ENCODE measurements around the gene AWAT2.

DNA sequence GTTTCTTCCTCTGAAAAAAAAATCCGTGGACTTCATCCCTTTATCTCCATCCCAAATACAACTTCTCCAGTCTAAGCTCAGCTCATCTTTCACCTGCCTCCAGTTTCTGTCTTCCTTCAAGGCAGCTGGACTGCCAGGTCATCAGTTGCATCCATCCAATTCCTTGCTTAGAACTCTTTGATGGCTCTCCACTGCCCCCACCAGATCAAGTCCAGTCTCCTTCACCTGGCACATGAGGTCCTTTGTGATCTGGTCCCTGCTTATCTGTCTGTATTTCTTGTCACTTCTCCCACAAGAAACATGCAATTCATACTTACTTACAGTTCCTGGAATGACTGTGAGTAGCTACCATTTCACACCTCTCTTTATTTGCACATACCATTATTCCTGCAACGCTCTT lies 46.3 kb upstream of the AWAT2 start:
- TF ChIP-seq BCL11A (tag by site-specific recombination; IDR thresholded peaks at IDR 0.05; ENCODE audit: low read depth) = no peak
- TF ChIP-seq, protein P1, sequence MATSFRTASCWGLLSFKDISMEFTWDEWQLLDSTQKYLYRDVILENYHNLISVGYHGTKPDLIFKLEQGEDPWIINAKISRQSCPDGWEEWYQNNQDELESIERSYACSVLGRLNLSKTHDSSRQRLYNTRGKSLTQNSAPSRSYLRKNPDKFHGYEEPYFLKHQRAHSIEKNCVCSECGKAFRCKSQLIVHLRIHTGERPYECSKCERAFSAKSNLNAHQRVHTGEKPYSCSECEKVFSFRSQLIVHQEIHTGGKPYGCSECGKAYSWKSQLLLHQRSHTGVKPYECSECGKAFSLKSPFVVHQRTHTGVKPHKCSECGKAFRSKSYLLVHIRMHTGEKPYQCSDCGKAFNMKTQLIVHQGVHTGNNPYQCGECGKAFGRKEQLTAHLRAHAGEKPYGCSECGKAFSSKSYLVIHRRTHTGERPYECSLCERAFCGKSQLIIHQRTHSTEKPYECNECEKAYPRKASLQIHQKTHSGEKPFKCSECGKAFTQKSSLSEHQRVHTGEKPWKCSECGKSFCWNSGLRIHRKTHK (tag by site-specific recombination; IDR thresholded peaks at IDR 0.05) = no peak
- no peak for TF ChIP-seq ZNF561 (tag by site-specific recombination; IDR thresholded peaks at IDR 0.05; ENCODE audit: borderline replicate concordance)

All from HEK293 (cell line).